IgD-negative memory B cell (primary cell): ENCODE data around the gene KCNQ2. TPM values are rescaled to one million over a fixed set of nuclear protein-coding genes. Genes with fewer than 3 reads are reported as not detected.
A peak's percentile ranks its signal among the peaks of the same experiment; 100 is the strongest.

Experiments used
- H3K27ac Mint-ChIP-seq, 3 donors: one replicate each; pipeline ENCODE4 v1.8.0; 2020 to 2022; ENCODE audit warnings: mild to moderate bottlenecking in 3 of 3, mixed read lengths in 3 of 3, moderate library complexity in 1 of 3
- H3K27me3 Mint-ChIP-seq: one replicate; pipeline ENCODE4 v1.8.0; 2021; ENCODE audit warnings: mixed read lengths
- H3K36me3 Mint-ChIP-seq: one replicate; pipeline ENCODE4 v1.8.0; 2020; ENCODE audit warnings: mild to moderate bottlenecking, mixed read lengths
- H3K4me1 Mint-ChIP-seq, 3 donors: one replicate each; pipeline ENCODE4 v1.8.0; 2020 to 2022; ENCODE audit warnings: mixed read lengths in 3 of 3, mild to moderate bottlenecking in 1 of 3
- H3K4me3 Mint-ChIP-seq, 4 donors: one replicate each; pipeline ENCODE4 v1.8.0; 2020 to 2022; ENCODE audit warnings: mild to moderate bottlenecking in 4 of 4, mixed read lengths in 4 of 4, moderate library complexity in 3 of 4
- H3K9me3 Mint-ChIP-seq, 3 donors: one replicate each; pipeline ENCODE4 v1.8.0; 2020 to 2021; ENCODE audit warnings: mixed read lengths in 3 of 3, mild to moderate bottlenecking in 1 of 3
- polyA plus RNA-seq: library from polyadenylated mRNA; unstranded; fragments of 300-500 nt; fragmentation: Illumina TruSeq; gene quantifications from one replicate; pipeline ENCODE4 v1.2.3, GENCODE V29; 2021

Gene KCNQ2
- polyA plus RNA-seq, 1 donor from 2014 or later = 0.29 TPM

DNA sequence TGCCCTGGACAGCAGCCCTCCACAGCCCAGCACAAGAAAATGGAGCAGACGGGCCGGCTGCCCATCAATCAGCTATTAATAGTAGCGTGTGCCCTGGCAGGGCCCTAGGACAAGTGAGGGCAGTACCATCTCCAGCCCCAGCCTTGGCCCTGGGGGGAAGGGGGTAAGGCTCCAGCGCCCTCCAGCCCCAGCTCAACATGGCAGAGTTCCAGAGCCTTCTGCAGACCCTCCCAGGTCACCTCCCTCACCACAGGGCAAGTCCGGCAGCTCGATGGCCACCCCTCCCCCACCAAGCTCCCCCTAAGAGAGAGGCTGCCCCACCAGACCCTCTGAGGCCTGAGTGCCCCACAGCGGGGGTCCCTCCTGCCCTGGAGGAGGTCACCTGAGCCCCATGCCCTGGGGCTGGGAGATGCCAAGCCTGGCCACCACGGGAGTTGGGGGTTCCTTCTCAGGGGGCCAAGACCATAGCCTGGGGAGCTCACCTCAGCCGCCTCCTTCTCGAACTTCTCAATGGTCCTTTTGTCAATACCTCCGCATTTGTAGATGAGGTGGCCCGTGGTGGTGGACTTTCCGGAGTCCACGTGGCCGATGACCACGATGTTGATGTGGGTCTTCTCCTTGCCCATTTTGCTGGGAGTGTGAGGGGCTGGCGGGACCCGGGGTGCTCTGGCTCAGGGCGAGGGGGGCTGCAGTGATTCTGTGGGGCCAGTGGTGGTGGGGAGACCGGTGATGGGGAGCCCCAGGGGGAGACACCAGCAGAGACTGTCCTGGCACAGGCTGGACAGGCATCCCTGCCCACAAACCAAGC, 24.9 kb upstream of the KCNQ2 start:
- Mint-ChIP-seq H3K36me3 (no peaks in the 10 kb centered on the region), H3K4me1 (peaks cover 0 to 1% (median 0%) of the 10 kb centered on the region in 3 donors), H3K9me3 (no peaks in the 10 kb centered on the region), H3K27me3 (peaks cover 11% of the 10 kb centered on the region), H3K27ac (peak overlapping the region in 1 of 3 donors; percentile 32), H3K4me3 (peak overlapping the region in 3 of 4 donors; percentile 10 to 64 (median 56))

GRCh38 chr20:63496596-63497120, 24.2 kb upstream of the KCNQ2 start:
- Mint-ChIP-seq H3K36me3 (no peaks in the 10 kb centered on the region), H3K9me3 (no peaks in the 10 kb centered on the region), H3K4me1 (peaks cover 0 to 1% (median 0%) of the 10 kb centered on the region in 3 donors), H3K27me3 (peaks cover 11% of the 10 kb centered on the region), H3K4me3 (peak overlapping the region in 3 of 4 donors; percentile 10 to 64 (median 56)), H3K27ac (peak overlapping the region in 1 of 3 donors; percentile 32)

GRCh38 chr20:63495741-63496595, 23.5 kb upstream of the KCNQ2 start:
- peak overlapping the region in 1 of 3 donors; percentile 56 for H3K27ac Mint-ChIP-seq
- H3K36me3 Mint-ChIP-seq = no peaks in the 10 kb centered on the region
- H3K27me3 Mint-ChIP-seq = peaks cover 11% of the 10 kb centered on the region
- no peaks in the 10 kb centered on the region for H3K9me3 Mint-ChIP-seq
- H3K4me3 Mint-ChIP-seq = peak overlapping the region in 3 of 4 donors; percentile 37 to 77 (median 45)
- H3K4me1 Mint-ChIP-seq = peaks cover 0 to 1% (median 0%) of the 10 kb centered on the region in 3 donors

DNA sequence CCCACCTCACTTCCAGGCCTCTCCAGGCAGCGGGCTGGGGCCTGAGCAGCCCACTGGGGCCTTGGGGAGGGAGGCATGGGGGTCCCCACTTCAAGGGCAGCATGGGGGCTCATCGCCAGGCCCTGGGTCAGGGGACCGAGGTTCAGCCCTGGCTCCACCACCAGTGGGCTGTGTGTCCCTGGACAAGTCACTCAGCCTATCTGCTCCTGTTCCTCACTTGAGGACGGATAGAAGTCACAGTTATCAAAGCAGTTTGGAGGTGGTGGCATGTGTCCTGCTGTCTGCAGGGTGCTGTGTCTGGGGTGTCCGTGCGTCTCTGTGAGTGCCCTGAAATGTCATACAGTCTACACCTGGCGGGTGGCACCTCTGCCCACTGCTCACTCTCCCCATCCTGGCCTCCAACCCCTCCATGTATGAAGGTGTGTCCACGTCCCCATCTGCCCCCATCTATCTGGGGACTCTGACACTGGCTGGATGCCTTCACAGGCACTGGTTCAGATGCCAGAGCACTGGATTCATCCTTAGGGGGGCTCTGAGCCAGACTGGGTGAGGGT, 22.8 kb upstream of the KCNQ2 start:
- no peak overlapping the region for H3K27ac Mint-ChIP-seq
- H3K27me3 Mint-ChIP-seq = peaks cover 12% of the 10 kb centered on the region
- H3K4me3 Mint-ChIP-seq = no peak overlapping the region
- H3K36me3 Mint-ChIP-seq = no peaks in the 10 kb centered on the region
- no peaks in the 10 kb centered on the region for H3K9me3 Mint-ChIP-seq
- peaks cover 0 to 1% (median 0%) of the 10 kb centered on the region in 3 donors for H3K4me1 Mint-ChIP-seq

DNA sequence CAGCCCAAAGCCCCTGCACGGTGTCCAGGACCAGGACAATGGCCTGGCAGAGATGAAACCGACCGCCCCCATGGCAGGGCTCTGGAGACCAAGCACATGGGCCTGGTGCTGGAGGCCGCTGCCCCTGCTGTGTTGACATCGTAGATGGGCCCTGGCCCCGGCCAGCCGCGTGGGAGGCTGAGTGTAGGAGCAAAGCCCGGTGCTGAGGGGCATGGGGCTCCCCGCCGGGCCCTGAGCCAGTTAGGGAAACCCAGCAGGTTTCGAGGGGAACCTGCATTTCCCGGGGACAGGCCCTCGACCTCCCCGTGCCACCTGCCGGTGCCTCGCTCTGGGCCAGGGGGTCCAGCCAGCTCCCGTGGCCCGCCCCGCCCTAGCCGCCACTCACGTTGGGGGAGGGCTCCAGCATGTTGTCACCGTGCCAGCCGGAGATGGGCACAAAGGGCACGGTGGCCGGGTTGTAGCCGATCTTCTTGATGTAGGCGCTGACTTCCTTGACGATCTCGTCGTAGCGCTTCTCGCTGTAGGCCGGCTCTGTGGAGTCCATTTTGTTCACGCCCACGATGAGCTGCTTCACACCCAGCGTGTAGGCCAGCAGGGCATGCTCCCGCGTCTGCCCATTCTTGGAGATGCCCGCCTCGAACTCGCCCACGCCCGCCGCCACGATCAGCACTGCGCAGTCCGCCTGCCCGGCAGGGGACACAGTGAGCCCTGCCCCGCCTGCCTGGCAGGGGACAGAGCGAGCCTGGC, 22.1 kb upstream of the KCNQ2 start:
- Mint-ChIP-seq H3K27me3 (peaks cover 18% of the 10 kb centered on the region), H3K27ac (no peak overlapping the region), H3K4me1 (peaks cover 0 to 1% (median 0%) of the 10 kb centered on the region in 3 donors), H3K4me3 (no peak overlapping the region), H3K36me3 (no peaks in the 10 kb centered on the region), H3K9me3 (no peaks in the 10 kb centered on the region)

DNA sequence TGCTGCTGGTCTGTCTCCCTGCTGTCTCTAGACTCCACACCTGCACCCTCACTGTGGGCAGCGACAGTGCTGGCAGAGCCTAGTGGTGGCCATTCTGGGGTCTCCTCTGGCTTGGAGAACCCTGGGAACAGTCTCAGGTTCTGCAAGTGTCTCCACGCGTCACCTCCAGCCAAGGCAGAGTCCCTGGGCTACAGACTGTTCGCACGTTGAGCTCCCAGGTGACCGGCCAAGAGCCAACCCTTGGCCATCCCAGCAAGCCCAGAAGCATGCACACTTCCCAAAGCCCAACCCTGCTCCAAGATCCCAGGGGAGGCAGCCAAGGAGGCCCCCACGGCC, 21.6 kb upstream of the KCNQ2 start:
- Mint-ChIP-seq H3K4me1 (peaks cover 0 to 1% (median 0%) of the 10 kb centered on the region in 3 donors), H3K9me3 (no peaks in the 10 kb centered on the region), H3K27ac (no peak overlapping the region), H3K36me3 (no peaks in the 10 kb centered on the region), H3K27me3 (peaks cover 23% of the 10 kb centered on the region), H3K4me3 (no peak overlapping the region)

GRCh38 chr20:63493563-63494020, 21.1 kb upstream of the KCNQ2 start:
- Mint-ChIP-seq H3K4me1 (peaks cover 0 to 1% (median 0%) of the 10 kb centered on the region in 3 donors), H3K9me3 (no peaks in the 10 kb centered on the region), H3K27me3 (peaks cover 23% of the 10 kb centered on the region), H3K36me3 (no peaks in the 10 kb centered on the region), H3K27ac (no peak overlapping the region), H3K4me3 (no peak overlapping the region)

- no peaks in the 10 kb centered on the region for H3K36me3 Mint-ChIP-seq
- no peaks in the 10 kb centered on the region for H3K9me3 Mint-ChIP-seq
- H3K27ac Mint-ChIP-seq = no peak overlapping the region
- H3K27me3 Mint-ChIP-seq = peaks cover 23% of the 10 kb centered on the region
- peaks cover 0 to 1% (median 0%) of the 10 kb centered on the region in 3 donors for H3K4me1 Mint-ChIP-seq
- H3K4me3 Mint-ChIP-seq = no peak overlapping the region
Measured at GRCh38 chr20:63492982-63493381, 20.5 kb upstream of the KCNQ2 start.

GRCh38 chr20:63492518-63492917, 20.1 kb upstream of the KCNQ2 start:
- no peak overlapping the region for H3K27ac Mint-ChIP-seq
- H3K4me1 Mint-ChIP-seq = peaks cover 0 to 1% (median 0%) of the 10 kb centered on the region in 3 donors
- peak overlapping the region in 1 of 4 donors; percentile 26 for H3K4me3 Mint-ChIP-seq
- H3K27me3 Mint-ChIP-seq = peaks cover 18% of the 10 kb centered on the region
- no peaks in the 10 kb centered on the region for H3K9me3 Mint-ChIP-seq
- H3K36me3 Mint-ChIP-seq = no peaks in the 10 kb centered on the region

- Mint-ChIP-seq H3K4me1 (no peaks in the 10 kb centered on the region), H3K36me3 (no peaks in the 10 kb centered on the region), H3K9me3 (no peaks in the 10 kb centered on the region), H3K4me3 (no peak overlapping the region), H3K27ac (no peak overlapping the region), H3K27me3 (peaks cover 18% of the 10 kb centered on the region)
Measured at GRCh38 chr20:63491635-63492230, 19.3 kb upstream of the KCNQ2 start.

DNA sequence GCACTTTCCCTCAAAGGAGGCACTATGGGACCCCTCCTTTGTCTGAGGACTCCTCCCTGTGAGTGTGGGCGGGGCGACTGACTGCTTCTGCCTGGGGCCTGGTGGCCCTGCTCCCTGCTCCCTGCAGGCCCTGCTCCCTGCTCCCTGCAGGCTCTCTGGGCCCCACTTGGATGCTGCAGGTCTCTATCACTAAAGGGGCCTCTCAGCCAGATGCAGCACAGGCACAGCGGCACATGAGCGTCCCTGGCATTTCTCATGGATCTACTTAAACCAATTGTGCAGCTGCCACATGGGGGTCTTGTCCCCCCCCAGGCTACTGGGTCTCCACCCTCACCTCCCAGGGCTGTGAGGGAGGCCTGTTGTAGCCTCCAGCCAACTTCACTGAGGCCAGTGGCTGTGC, 18.6 kb upstream of the KCNQ2 start:
- Mint-ChIP-seq H3K27ac (no peak overlapping the region), H3K36me3 (no peaks in the 10 kb centered on the region), H3K4me1 (no peaks in the 10 kb centered on the region), H3K27me3 (peaks cover 19% of the 10 kb centered on the region), H3K4me3 (no peak overlapping the region), H3K9me3 (no peaks in the 10 kb centered on the region)

- H3K4me1 Mint-ChIP-seq = no peaks in the 10 kb centered on the region
- H3K27ac Mint-ChIP-seq = no peak overlapping the region
- H3K4me3 Mint-ChIP-seq = no peak overlapping the region
- no peaks in the 10 kb centered on the region for H3K9me3 Mint-ChIP-seq
- H3K27me3 Mint-ChIP-seq = peaks cover 21% of the 10 kb centered on the region
- no peaks in the 10 kb centered on the region for H3K36me3 Mint-ChIP-seq
Measured at GRCh38 chr20:63490416-63490815, 18.0 kb upstream of the KCNQ2 start.

DNA sequence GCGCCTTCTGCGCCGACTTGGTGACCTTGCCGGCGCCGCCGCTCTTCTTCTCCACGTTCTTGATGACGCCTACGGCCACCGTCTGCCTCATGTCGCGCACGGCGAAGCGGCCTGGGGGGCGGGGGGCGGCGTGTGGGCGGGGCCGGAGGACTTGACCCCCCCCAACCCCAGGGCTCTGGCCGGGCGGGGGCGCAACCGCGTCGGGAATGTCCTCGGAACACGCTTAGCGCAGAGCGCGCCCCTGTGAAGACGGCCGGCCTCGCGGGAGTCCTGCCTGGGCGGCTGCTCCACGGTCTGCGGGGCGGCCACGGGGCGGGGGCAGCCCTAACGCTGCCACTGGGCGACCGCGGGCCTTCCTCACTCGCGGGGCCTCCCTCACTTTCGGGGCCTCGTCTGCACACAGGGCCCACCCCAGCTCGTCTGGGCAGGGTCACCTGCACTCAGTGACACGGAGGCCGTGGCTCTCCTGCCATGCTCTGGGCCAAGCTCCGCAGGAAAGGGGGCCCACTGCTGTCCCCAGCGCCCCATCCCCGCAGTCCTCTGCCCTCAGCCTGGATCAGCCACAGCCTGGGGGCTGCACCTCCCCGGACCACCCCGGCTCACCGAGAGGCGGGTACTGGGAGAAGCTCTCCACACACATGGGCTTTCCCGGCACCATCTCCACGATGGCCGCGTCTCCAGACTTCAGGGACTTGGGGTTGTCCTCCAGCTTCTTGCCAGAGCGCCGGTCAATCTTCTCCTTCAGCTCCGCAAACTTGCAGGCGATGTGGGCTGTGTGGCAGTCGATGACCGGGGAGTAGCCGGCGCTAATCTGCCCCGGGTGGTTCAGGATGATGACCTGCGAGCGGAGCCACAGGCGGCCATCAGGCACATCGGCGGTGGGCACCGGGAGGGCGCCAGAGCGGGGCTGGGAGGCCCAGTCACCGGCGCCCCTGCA, 16.1 kb upstream of the KCNQ2 start:
- H3K36me3 Mint-ChIP-seq = no peaks in the 10 kb centered on the region
- no peaks in the 10 kb centered on the region for H3K4me1 Mint-ChIP-seq
- H3K9me3 Mint-ChIP-seq = no peaks in the 10 kb centered on the region
- H3K27ac Mint-ChIP-seq = no peak overlapping the region
- peaks cover 22% of the 10 kb centered on the region for H3K27me3 Mint-ChIP-seq
- H3K4me3 Mint-ChIP-seq = no peak overlapping the region
